ENCODE measurements around the gene G6PC1.
"Not testable (repeated sequence)": the region's sequence is repeated elsewhere in the genome, so short reads cannot be mapped to it uniquely, and the experiment has no call there.

G6PC1 gene

GRCh38 chr17:42873315-42873714 lies 27.3 kb upstream of the G6PC1 start:
- no peak for DNase-seq (ENCODE audit: low read depth in 4 of 4, low spot score in 1 of 4)

- not testable (repeated sequence) for DNase-seq (ENCODE audit: low read depth in 4 of 4, low spot score in 1 of 4)
Observed at GRCh38 chr17:42873932-42874695, 26.5 kb upstream of the G6PC1 start.

GRCh38 chr17:42877037-42877436 lies 23.6 kb upstream of the G6PC1 start:
- no peak for DNase-seq (ENCODE audit: low read depth in 4 of 4, low spot score in 1 of 4)

DNA sequence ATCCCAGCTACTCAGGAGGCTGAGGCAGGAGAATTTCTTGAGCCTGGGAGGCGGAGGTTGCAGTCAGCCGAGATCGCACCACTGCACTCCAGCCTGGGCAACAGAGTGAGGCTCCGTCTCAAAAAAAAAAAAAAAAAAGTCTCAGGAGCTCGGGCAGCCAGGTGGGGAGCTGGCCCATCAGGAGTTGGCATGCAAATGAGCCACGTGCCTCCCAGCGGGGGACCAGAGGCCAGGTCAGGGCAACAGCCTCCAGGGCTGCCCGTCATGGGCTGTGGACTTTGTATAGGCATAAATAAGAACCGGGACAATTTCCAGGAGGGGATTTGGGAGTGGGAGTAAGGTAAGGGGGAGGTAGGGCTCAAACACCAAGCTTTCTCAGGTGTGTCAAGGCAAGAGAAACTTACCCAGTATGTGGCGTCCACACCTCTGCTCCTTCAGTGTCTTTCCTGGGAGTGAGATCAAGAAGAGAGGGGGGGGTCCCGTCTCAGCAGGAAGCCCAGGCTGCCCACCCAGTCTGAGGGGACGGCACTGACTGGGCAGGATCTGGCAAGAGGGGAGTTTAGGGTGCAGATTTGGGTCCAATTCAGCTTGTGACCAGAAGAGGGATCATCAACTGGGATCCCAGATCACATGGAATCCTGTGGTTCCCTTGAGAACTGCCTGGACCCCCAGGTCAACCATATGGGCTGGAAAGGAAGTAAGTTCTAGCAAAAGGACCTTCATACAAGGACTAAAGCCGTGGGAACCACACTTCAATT lies 22.3 kb upstream of the G6PC1 start:
- DNase-seq (ENCODE audit: low read depth in 4 of 4, low spot score in 1 of 4): no peak

- DNase-seq (ENCODE audit: low read depth in 4 of 4, low spot score in 1 of 4): no peak
Observed at GRCh38 chr17:42878924-42879595, 21.5 kb upstream of the G6PC1 start.

GRCh38 chr17:42879596-42879985 lies 21.0 kb upstream of the G6PC1 start:
- no peak for DNase-seq (ENCODE audit: low read depth in 4 of 4, low spot score in 1 of 4)

- no peak for DNase-seq (ENCODE audit: low read depth in 4 of 4, low spot score in 1 of 4)
Observed at GRCh38 chr17:42880776-42881310, 19.8 kb upstream of the G6PC1 start.

- not testable (repeated sequence) for DNase-seq (ENCODE audit: low read depth in 4 of 4, low spot score in 1 of 4)
Observed at GRCh38 chr17:42881706-42882105, 18.9 kb upstream of the G6PC1 start.

- no peak for DNase-seq (ENCODE audit: low read depth in 4 of 4, low spot score in 1 of 4)
Observed at GRCh38 chr17:42882166-42882565, 18.4 kb upstream of the G6PC1 start.

DNA sequence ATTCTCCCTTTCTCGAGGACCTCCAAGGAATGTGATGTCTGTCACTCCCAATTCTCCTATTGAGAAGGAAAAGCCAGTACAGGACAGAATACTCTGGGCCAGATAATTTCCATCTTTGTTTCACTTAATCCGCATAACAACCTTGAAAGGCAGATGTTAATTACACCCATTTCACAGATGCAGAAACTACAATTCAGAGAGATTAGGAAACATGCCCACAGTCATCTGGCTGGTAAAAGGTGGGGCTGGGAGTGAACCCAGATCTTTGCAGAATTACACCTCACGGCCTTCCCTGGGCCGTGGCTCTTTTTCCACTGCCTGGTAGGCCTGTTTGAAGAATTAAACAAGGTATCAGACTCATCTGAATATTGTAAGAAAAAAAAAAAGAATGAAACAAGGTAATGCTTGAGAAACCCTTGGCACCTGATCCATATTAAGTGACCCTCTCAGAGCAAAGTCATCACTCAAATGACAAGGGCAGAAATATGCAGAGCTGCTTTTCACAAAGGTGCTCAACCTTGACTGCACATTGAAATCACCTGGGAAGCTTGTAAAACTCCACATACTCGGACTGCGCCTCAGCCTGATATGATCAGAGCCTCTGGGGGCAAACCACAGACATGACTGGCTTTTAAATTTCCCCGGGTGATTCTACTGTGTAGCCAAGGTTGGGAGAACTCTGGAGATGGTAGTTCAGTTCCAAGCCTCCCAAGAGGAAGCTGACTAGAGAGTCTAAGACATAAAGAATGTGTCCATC lies 16.6 kb upstream of the G6PC1 start:
- no peak for DNase-seq (ENCODE audit: low read depth in 4 of 4, low spot score in 1 of 4)

DNA sequence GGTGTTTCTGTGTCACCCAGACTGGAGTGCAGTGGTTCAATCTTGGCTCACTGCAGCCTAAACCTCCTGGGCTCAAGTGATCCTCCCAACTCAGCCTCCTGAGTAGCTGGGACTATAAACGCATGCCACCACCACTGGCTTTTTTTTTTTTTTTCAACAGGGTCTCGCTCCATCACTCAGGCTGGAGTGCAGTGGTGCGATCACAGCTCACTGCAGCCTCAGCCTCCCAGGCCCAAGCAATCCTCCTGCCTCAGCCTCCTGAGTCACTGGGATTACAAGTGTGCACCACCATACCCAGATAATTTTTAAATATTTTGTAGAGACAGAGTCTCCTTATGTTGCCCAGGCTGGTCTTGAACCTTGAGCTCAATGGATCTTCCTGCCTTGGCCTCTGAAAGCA lies 14.8 kb upstream of the G6PC1 start:
- DNase-seq (ENCODE audit: low read depth in 4 of 4, low spot score in 1 of 4): not testable (repeated sequence)

GRCh38 chr17:42886283-42887176 lies 14.1 kb upstream of the G6PC1 start:
- DNase-seq (ENCODE audit: low read depth in 4 of 4, low spot score in 1 of 4): no peak

- no peak for DNase-seq (ENCODE audit: low read depth in 4 of 4, low spot score in 1 of 4)
Observed at GRCh38 chr17:42889809-42890208, 10.8 kb upstream of the G6PC1 start.

- DNase-seq (ENCODE audit: low read depth in 4 of 4, low spot score in 1 of 4): no peak
Observed at GRCh38 chr17:42891539-42892152, 9.0 kb upstream of the G6PC1 start.

DNA sequence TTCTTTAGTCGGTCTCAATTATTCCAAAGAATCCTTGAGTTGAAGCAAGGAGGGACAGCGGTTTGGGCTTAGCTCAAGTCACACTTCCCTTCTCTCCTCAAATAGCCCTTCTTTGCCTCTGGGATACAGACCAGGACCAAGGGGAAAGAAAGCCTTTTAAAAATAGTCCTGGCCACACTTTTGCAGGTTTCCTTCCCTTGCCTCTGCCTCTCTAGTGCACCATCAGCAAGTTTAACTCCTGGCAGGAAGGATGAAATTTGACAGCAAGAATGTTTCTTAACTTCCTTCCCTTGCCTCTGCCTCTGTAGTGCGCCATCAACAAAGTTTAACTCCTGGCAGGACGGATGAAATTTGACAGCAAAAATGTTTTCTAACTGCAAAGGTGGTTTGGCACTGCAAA lies 7.2 kb upstream of the G6PC1 start:
- DNase-seq (ENCODE audit: low read depth in 4 of 4, low spot score in 1 of 4): no peak

DNA sequence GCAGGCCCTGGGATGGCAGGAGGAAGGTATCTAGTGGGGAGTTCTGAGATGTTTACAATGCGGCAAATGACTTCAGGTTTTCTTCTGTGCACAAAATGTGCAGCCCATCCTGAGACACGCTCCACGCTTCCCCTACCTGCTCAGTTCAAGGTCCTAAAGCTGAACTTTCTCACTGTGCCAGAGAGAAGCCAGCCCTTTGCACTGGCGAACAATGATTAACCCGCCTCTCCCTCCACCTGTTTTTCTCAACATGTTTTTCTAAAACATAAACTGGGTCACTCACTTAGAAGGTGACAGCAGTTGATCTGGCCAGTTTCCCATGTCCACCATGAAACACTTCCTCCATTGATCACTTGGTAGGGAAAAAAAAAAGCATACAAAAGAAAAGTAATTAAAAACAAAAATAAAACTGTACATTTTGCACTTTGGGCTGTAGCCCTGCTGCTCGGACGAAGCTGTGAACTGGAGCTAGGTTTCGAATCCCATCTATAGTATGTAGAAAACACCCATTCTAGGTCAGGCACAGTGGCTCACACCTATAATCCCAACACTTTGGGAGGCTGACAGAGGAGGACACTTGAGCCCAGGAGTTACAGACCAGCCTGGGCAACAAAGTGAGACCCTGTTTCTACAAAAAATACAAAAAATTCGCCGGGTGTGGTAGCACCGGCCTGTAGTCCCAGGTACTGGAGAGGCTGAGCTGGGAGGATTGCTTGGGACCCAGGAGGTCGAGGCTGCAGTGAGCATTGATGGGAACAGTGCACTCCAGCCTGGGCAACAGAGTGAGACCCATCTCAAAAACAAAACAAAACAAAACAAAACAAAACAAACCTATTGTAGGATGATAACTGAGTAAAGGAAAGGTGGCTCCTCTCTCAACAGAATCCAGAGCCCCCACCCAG lies 6.1 kb upstream of the G6PC1 start:
- no peak for DNase-seq (ENCODE audit: low read depth in 4 of 4, low spot score in 1 of 4)

DNA sequence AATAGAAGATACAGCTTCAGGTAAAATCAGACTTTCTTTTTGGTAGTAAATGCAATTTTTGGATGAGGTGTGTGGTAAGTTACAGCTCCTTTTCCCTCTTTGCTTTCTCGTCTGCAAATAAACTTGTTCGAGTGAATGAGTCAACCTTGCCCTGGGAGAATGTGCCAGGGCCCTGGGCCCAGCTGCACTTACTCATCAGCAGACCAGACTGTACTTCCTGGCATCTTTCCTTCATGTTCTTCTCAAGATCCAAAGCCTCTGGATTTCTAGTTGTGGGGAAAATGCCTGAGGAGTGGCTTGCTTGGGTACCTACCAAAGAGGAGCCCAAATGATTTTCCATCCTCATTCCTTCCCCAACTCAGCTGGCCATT lies 5.4 kb upstream of the G6PC1 start:
- DNase-seq (ENCODE audit: low read depth in 4 of 4, low spot score in 1 of 4): no peak

GRCh38 chr17:42898147-42898811 lies 2.3 kb upstream of the G6PC1 start:
- DNase-seq (ENCODE audit: low read depth in 4 of 4, low spot score in 1 of 4): no peak
